AG09319 (cell line): ENCODE results near the gene SAA1.

Experiments used
- DNase-seq: peaks from one replicate; pipeline ENCODE4 v3.0.0-alpha.2; 2010; ENCODE audit warnings: low read depth; ENCODE audit errors: extremely low read depth
- CTCF ChIP-seq: IDR thresholded peaks from 2 replicates; pipeline ENCODE4 v1.5.1; 2011; ENCODE audit warnings: low read depth, mild to moderate bottlenecking, inconsistent platforms, low read length, moderate library complexity

The SAA1 gene

GRCh38 chr11:18304745-18305144, 38.7 kb downstream of the SAA1 start:
- TF ChIP-seq CTCF: no peak
- DNase-seq: no peak

DNA sequence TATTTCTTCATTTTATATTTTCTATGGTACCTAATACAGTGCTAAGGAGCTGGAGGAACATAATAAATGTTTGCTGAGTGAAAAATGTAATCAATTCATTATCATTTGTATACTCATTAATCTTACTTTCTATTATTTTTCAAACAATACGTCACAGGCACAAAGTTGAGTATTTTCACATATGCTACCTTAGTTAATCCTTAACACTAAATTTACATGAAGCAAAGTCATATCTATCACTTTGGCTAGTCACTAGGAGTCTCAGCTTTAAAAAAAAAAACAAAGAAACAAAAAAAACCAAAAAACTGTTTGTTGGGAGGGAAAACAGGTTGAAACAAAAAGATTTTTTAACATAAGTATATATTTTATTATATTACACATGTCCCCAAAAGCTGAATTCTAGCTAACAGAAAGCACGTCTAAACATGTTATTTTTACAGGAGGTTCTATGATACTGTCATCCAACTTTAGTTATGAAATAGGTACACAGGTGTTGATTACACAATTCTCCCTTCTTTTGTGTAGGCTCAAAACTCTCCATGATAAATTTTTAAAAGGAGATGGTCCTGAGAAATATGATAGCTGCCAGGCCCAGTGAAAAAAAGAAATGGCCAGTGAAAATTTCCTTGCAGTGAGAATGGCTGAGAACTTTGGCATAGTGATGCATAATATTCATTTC, 41.5 kb downstream of the SAA1 start:
- no peak for DNase-seq
- no peak for TF ChIP-seq CTCF

GRCh38 chr11:18308242-18308641, 42.2 kb downstream of the SAA1 start:
- no peak for TF ChIP-seq CTCF
- no peak for DNase-seq

DNA sequence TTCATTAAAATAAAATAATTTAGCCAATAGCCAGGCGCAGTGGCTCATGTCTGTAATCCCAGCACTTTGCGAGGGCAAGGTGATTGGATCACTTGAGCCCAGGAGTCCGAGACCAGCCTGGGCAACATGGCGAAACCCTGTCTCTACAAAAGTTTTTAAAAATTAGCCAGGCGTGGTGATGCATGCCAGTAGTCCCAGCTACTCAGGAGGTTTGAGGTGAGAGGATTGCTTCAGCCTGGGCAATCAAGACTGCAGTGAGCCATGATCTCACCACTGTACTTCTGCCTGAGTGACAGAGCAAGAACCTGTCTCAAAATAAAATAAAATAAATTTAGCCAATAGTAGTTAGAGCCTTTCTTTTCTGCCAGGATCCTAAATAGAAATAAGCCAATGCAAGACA, 43.6 kb downstream of the SAA1 start:
- TF ChIP-seq CTCF: no peak
- DNase-seq: no peak

GRCh38 chr11:18310800-18311340, 44.8 kb downstream of the SAA1 start:
- TF ChIP-seq CTCF: no peak
- peak; percentile 11 for DNase-seq

GRCh38 chr11:18312012-18312411, 45.9 kb downstream of the SAA1 start:
- TF ChIP-seq CTCF: no peak
- DNase-seq: no peak

- DNase-seq: peak; percentile 51
- no peak for TF ChIP-seq CTCF
These were observed 46.8 kb downstream of the SAA1 start for GRCh38 chr11:18312663-18313420.
